ENCODE measurements around the gene MPP7.
"Not testable (repeated sequence)": the region's sequence is repeated elsewhere in the genome, so short reads cannot be mapped to it uniquely, and the experiment has no call there.

Gene MPP7

DNA sequence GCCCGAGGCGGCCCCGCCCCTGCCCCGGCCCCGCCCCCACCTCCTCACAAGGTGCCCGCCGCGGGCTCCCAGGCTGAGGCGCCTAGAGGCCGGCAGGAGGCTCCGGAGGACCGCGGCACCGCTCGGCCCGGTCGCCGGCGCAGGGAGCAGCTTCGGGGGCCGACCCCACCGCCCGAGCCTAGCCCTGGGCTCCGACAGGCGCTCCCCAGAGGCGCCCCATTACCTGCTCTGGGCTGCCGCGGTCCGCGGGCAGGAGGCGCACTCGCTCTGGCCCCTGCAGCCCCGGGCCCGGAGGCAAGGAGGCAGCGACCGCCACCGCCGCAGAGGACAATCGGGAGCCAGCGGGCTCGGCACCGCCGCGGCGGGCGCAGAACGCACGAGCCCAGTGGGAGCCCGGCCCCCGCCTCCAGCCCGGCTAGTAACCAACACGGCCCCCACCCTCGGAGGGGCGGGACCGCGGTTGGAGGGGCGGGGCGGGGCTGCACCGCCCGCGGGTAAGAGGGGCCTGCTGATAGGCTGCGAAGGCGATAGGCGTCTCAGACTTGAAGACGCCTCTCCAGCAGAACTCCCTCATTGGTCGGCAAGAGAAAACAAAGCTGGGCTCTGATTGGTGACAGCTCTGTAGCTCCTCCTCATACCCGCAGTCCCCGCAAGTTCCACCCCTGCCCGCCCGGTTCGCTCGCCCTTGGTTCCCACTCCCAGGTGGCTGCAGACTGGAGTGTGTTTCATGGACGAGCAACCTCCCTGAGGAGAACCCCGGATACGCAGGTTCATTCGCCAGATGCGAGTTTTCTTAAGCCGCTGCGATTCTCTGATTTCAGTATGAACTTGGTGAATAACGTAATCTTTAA lies at the start of gene MPP7:
MPP7 (minus strand) TSS at position 427 of the 851 bp plus-strand sequence. CDS start 64,460 bp downstream, outside the sequence.
- DNase-seq (ENCODE audit: low read depth): peak; percentile 97
- H3K4me3 ChIP-seq (ENCODE audit: low read depth, low read length): peak within 1 kb of the TSS; percentile 55
- TF ChIP-seq, protein P1, sequence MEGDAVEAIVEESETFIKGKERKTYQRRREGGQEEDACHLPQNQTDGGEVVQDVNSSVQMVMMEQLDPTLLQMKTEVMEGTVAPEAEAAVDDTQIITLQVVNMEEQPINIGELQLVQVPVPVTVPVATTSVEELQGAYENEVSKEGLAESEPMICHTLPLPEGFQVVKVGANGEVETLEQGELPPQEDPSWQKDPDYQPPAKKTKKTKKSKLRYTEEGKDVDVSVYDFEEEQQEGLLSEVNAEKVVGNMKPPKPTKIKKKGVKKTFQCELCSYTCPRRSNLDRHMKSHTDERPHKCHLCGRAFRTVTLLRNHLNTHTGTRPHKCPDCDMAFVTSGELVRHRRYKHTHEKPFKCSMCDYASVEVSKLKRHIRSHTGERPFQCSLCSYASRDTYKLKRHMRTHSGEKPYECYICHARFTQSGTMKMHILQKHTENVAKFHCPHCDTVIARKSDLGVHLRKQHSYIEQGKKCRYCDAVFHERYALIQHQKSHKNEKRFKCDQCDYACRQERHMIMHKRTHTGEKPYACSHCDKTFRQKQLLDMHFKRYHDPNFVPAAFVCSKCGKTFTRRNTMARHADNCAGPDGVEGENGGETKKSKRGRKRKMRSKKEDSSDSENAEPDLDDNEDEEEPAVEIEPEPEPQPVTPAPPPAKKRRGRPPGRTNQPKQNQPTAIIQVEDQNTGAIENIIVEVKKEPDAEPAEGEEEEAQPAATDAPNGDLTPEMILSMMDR (IDR thresholded peaks at IDR 0.05; ENCODE audit: insufficient read depth, low read depth, low read length, missing control alignments): peak; percentile 13

DNA sequence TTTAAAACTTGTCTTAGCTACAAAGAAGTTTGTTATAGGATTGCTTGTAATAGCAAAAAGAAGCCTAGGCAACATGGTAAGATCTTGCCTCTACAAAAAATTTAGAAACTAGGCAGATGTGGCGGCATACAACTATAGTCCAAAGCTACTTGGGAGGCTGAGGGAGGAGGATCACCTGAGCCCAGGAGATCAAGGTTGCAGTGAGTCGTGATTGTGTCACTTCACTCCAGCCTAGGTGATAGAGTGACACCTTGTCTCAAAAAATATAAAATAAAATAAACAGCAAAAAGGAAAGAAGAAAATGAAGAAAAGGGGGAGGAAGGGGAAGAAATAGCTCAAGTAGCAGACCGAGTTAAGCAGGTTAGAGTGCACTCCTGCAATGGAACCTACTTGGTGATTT lies 47.0 kb upstream of the MPP7 start:
- no peak overlapping the region for H3K4me3 ChIP-seq (ENCODE audit: low read depth, low read length)
- TF ChIP-seq, protein P1 (IDR thresholded peaks at IDR 0.05; ENCODE audit: insufficient read depth, low read depth, low read length, missing control alignments): no peak
- DNase-seq (ENCODE audit: low read depth): no peak

DNA sequence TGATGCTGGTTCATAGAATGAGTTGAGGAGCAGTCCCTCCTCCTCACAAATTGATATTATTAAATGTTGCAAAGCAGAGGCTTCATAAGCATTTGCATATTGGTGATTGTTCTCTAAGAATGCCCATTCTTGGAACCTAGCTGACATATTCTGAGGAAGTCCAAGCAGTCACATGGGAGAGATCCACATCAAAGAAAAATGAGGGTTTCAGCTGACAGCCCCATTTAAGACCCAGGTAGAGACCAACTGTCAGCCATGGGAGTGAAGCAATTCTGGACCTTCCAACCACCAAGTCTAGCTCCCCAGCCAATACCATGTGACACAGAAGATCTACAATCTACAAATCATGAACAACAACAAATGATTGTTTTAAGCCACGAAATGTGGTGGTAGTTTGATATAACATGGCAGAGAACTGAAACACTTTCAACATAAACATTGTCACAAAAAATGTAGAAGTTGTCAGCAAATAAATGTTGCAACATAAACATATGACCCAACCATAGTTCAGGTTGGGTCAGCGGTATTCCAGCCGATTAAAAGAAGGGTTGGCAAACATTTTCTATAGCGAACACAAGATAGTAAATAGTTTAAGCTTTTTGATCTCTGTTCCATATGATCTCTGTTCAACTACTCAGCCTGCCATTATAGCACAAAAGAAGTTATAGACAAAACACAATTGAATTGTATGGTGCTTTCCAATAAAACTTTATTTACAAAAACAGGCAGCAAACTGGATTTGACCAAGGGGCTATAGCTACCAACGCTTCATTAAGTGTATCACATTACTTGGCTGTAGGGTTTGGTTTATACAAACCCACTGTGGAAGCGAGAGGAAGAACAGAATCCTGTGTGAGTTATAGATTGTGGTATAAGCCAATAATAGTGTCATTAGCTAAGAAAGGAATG lies 41.4 kb upstream of the MPP7 start:
- TF ChIP-seq, protein P1 (IDR thresholded peaks at IDR 0.05; ENCODE audit: insufficient read depth, low read depth, low read length, missing control alignments): no peak
- no peak overlapping the region for H3K4me3 ChIP-seq (ENCODE audit: low read depth, low read length)

DNA sequence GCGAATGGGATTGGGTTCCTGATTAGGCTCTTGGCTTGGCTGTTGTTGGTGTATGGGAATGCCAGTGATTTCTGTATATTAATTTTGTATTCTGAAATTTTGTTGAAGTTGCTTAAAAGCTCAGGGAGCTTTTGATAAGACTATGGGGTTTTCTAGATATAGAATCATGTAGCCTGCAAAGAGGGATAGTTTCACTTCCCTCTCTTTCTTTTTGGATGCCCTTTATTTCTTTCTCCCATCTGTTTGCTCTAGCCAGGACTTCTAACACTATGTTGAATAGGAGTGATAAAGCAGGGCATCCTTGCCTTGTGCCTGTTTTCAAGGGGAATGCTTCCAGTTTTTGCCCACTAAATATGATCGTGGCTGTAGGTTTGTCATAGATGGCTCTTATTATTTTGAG lies 40.4 kb upstream of the MPP7 start:
- H3K4me3 ChIP-seq (ENCODE audit: low read depth, low read length): no peak overlapping the region
- TF ChIP-seq, protein P1 (IDR thresholded peaks at IDR 0.05; ENCODE audit: insufficient read depth, low read depth, low read length, missing control alignments): no peak
- DNase-seq (ENCODE audit: low read depth): no peak

More for the DNA sequence above, 41.4 kb upstream of the MPP7 start:
- DNase-seq (ENCODE audit: low read depth): no peak

DNA sequence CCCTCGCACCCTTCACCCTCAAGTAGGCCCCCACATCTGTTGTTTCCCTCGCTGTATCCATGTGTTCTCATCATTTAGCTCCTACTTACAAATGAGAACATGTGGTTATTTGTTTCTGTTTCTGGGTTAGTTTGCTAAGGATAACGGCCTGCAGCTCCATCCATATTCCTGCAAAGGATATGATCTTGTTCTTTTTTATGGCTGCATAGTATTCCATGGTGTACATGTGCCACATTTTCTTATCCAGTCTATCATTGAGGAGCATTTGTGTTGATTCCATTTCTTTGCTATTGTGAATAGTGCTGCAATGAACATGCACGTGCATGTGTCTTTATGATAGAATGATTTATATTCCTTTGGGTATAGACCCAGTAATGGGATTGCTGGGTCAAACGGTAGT lies 38.8 kb upstream of the MPP7 start:
- not testable (repeated sequence) for H3K4me3 ChIP-seq (ENCODE audit: low read depth, low read length); DNase-seq (ENCODE audit: low read depth)

DNA sequence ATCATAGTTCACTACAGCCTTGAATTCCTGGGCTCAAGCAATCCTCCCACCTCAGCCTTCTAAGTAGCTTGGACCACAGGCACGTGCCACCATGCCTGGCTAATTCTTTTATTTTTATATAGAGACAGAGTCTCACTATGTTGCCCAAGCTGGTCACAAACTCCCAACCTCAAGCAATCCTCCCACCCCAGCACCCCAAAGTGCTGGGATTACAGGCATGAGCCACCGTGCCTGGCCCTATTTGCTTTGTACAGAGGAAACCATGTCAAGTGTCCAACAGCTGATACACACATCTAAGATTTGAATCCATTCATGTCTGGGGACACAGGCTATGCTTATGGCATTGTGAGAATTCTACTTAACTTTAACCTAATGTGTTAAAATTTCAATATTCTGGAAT lies 29.9 kb upstream of the MPP7 start:
- no peak overlapping the region for H3K4me3 ChIP-seq (ENCODE audit: low read depth, low read length)

More for the DNA sequence above, 29.9 kb upstream of the MPP7 start:
- no peak for DNase-seq (ENCODE audit: low read depth)
- TF ChIP-seq, protein P1 (IDR thresholded peaks at IDR 0.05; ENCODE audit: insufficient read depth, low read depth, low read length, missing control alignments): no peak
